Skeletal muscle satellite cell (primary cell): ENCODE measurements around the gene PRR35.

Experiments used
- H3K27me3 ChIP-seq: 2 replicates; pipeline ENCODE4 v1.7.0; 2013; ENCODE audit warnings: low read length; ENCODE audit not compliant: control insufficient read depth, insufficient read depth
- H3K36me3 ChIP-seq: 2 replicates; pipeline ENCODE4 v1.7.0; 2013; ENCODE audit warnings: mild to moderate bottlenecking, control low read depth, low read length; ENCODE audit not compliant: insufficient read depth
- H3K4me1 ChIP-seq: 2 replicates; pipeline ENCODE4 v1.7.0; 2013; ENCODE audit warnings: low read length; ENCODE audit not compliant: control insufficient read depth, insufficient read depth
- H3K4me2 ChIP-seq: 2 replicates; pipeline ENCODE4 v1.7.0; 2013; ENCODE audit warnings: mild to moderate bottlenecking, low read length
- H3K4me3 ChIP-seq: 2 replicates; pipeline ENCODE4 v1.7.0; 2013; ENCODE audit warnings: low read length
- H3K9ac ChIP-seq: 2 replicates; pipeline ENCODE4 v1.7.0; 2013; ENCODE audit warnings: mild to moderate bottlenecking, low read depth, low read length, moderate library complexity
- H3K9me3 ChIP-seq: replicated peaks from 2 replicates; pipeline ENCODE4 v1.7.0; 2013; ENCODE audit warnings: mild to moderate bottlenecking, control low read depth, low read length

Gene PRR35

GRCh38 chr16:530111-530817 is 29.9 kb upstream of the PRR35 start:
- peaks cover 10% of the 10 kb centered on the region for H3K36me3 ChIP-seq
- H3K4me2 ChIP-seq = peak overlapping the region; percentile 97
- H3K9me3 ChIP-seq = no peaks in the 10 kb centered on the region
- peak overlapping the region; percentile 90 for H3K9ac ChIP-seq
- no peaks in the 10 kb centered on the region for H3K27me3 ChIP-seq
- no peak overlapping the region for H3K4me3 ChIP-seq
- H3K4me1 ChIP-seq = peaks cover 59% of the 10 kb centered on the region

GRCh38 chr16:531494-532125 is 28.6 kb upstream of the PRR35 start:
- no peaks in the 10 kb centered on the region for H3K27me3 ChIP-seq

GRCh38 chr16:533391-534123 is 26.6 kb upstream of the PRR35 start:
- H3K9ac ChIP-seq = no peak overlapping the region
- peaks cover 30% of the 10 kb centered on the region for H3K36me3 ChIP-seq
- peak overlapping the region; percentile 63 for H3K4me2 ChIP-seq
- no peak overlapping the region for H3K4me3 ChIP-seq
- peaks cover 55% of the 10 kb centered on the region for H3K4me1 ChIP-seq
- H3K27me3 ChIP-seq = no peaks in the 10 kb centered on the region
- no peaks in the 10 kb centered on the region for H3K9me3 ChIP-seq

More at GRCh38 chr16:531494-532125, 28.6 kb upstream of the PRR35 start:
- no peaks in the 10 kb centered on the region for H3K9me3 ChIP-seq
- H3K4me2 ChIP-seq = no peak overlapping the region
- peaks cover 55% of the 10 kb centered on the region for H3K4me1 ChIP-seq
- H3K36me3 ChIP-seq = peaks cover 14% of the 10 kb centered on the region
- H3K4me3 ChIP-seq = no peak overlapping the region
- no peak overlapping the region for H3K9ac ChIP-seq

GRCh38 chr16:534135-534534 is 26.1 kb upstream of the PRR35 start:
- Histone ChIP-seq H3K4me2 (peak overlapping the region; percentile 63), H3K36me3 (peaks cover 30% of the 10 kb centered on the region), H3K4me1 (peaks cover 54% of the 10 kb centered on the region), H3K27me3 (no peaks in the 10 kb centered on the region), H3K4me3 (no peak overlapping the region), H3K9ac (no peak overlapping the region), H3K9me3 (no peaks in the 10 kb centered on the region)

- peaks cover 24% of the 10 kb centered on the region for H3K36me3 ChIP-seq
- peak overlapping the region; percentile 27 for H3K9ac ChIP-seq
- peaks cover 54% of the 10 kb centered on the region for H3K4me1 ChIP-seq
- peak overlapping the region; percentile 57 for H3K4me3 ChIP-seq
- H3K27me3 ChIP-seq = no peaks in the 10 kb centered on the region
- H3K4me2 ChIP-seq = peak overlapping the region; percentile 72
- no peaks in the 10 kb centered on the region for H3K9me3 ChIP-seq
These were observed 25.2 kb upstream of the PRR35 start for GRCh38 chr16:534856-535445.

GRCh38 chr16:535446-536405 is 24.5 kb upstream of the PRR35 start:
- no peaks in the 10 kb centered on the region for H3K27me3 ChIP-seq
- peak overlapping the region; percentile 27 for H3K9ac ChIP-seq
- peak overlapping the region; percentile 57 for H3K4me3 ChIP-seq
- peaks cover 21% of the 10 kb centered on the region for H3K36me3 ChIP-seq
- H3K4me2 ChIP-seq = peak overlapping the region; percentile 72
- peaks cover 56% of the 10 kb centered on the region for H3K4me1 ChIP-seq
- no peaks in the 10 kb centered on the region for H3K9me3 ChIP-seq

GRCh38 chr16:536746-537145 is 23.4 kb upstream of the PRR35 start:
- no peak overlapping the region for H3K4me2 ChIP-seq
- H3K4me3 ChIP-seq = no peak overlapping the region
- peaks cover 58% of the 10 kb centered on the region for H3K4me1 ChIP-seq
- H3K36me3 ChIP-seq = peaks cover 21% of the 10 kb centered on the region
- H3K9ac ChIP-seq = no peak overlapping the region
- H3K9me3 ChIP-seq = no peaks in the 10 kb centered on the region
- no peaks in the 10 kb centered on the region for H3K27me3 ChIP-seq

GRCh38 chr16:537415-538335 is 22.5 kb upstream of the PRR35 start:
- Histone ChIP-seq H3K27me3 (no peaks in the 10 kb centered on the region), H3K4me3 (no peak overlapping the region), H3K4me2 (no peak overlapping the region), H3K9ac (no peak overlapping the region), H3K9me3 (no peaks in the 10 kb centered on the region), H3K4me1 (peaks cover 52% of the 10 kb centered on the region), H3K36me3 (peaks cover 21% of the 10 kb centered on the region)

GRCh38 chr16:539901-540530 is 20.2 kb upstream of the PRR35 start:
- Histone ChIP-seq H3K4me3 (no peak overlapping the region), H3K36me3 (peaks cover 21% of the 10 kb centered on the region), H3K9ac (peak overlapping the region; percentile 32), H3K4me2 (peak overlapping the region; percentile 39), H3K4me1 (peaks cover 33% of the 10 kb centered on the region), H3K9me3 (no peaks in the 10 kb centered on the region), H3K27me3 (no peaks in the 10 kb centered on the region)
